Measurements from ENCODE around the gene CRYL1. TPM values are rescaled to one million over a fixed set of nuclear protein-coding genes. Genes with fewer than 3 reads are reported as not detected.
A peak's percentile ranks its signal among the peaks of the same experiment; 100 is the strongest.

CRYL1 gene
- 10 to 100 TPM; 14.9 to 16.5 TPM for total RNA-seq

DNA sequence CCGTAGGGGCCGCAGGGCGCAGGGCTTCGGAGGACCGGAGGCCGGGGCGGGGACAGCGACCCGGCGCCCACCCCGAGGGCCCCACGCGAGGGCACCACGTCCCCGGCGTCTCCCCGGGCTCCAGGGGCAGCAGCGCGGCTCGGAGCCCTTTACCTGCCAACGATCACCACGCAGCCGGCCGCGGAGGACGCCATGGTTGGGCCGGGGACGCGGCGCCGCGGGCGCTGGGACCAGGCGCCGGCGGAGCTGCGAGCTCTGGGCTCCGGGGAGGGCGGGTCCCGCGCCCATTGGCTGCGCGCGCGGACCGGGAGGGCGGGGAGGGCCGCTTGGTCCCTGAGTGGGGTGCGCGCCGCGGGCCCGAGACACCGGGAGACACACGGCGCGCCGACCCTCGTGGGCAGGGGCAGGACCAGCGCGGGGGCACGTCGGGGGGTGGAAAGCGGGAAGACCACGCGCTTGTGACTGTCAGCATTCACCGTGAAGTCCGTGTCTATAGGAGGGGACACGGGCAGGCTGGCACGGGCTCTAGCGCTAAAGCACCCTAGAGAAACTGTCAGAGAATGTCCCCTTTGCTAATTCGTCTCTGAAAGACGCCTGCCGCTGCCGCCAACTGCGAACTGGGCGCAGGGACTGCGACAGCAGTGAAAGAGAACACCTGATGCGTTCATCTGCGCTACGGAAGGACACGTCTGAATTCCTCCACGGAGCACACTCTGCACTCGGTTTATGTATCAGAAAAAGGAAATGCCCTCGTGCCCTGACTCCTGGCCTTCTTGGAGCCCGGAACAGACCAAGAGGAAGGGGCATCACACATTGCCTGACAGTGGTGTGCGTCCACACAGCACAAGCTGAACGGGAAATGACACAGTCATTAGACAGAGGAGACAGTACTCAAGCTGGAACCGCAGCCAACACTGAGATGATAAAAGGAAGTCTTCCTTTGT, at the start of gene CRYL1:
CRYL1 (minus strand) TSS at position 257 of the 944 bp plus-strand sequence; CDS start at position 194, 63 bp downstream.
- DNase-seq (peak; percentile 83), ATAC-seq (ENCODE audit: low read depth) (peak; percentile 90)
- peak within 1 kb of the TSS; percentile 86 for H3K27ac Mint-ChIP-seq
- peaks cover 2% of the 10 kb centered on the region for H3K27me3 Mint-ChIP-seq
- POLR2A ChIA-PET: interaction anchor here (1.3 to 1.5 kb wide), 2 partner anchors 40 to 50 kb away, joined by 3 to 4 read pairs; no protein-coding TSS in a partner anchor
- H3K4me3 Mint-ChIP-seq: peak within 1 kb of the TSS; percentile 87
- H3K9me3 Mint-ChIP-seq: peaks cover 4% of the 10 kb centered on the region
- H3K4me1 Mint-ChIP-seq: peaks cover 16% of the 10 kb centered on the region
- H3K36me3 Mint-ChIP-seq: peaks cover 2% of the 10 kb centered on the region

GRCh38 chr13:20573636-20574035, 48.0 kb upstream of the CRYL1 start:
- DNase-seq: no peak
- Mint-ChIP-seq H3K4me3 (no peak overlapping the region), H3K27ac (no peak overlapping the region), H3K36me3 (peaks cover 23% of the 10 kb centered on the region), H3K9me3 (peaks cover 5% of the 10 kb centered on the region), H3K27me3 (no peaks in the 10 kb centered on the region), H3K4me1 (peaks cover 2% of the 10 kb centered on the region)
- POLR2A ChIA-PET: no interaction called here
- ATAC-seq (ENCODE audit: low read depth): no peak

DNA sequence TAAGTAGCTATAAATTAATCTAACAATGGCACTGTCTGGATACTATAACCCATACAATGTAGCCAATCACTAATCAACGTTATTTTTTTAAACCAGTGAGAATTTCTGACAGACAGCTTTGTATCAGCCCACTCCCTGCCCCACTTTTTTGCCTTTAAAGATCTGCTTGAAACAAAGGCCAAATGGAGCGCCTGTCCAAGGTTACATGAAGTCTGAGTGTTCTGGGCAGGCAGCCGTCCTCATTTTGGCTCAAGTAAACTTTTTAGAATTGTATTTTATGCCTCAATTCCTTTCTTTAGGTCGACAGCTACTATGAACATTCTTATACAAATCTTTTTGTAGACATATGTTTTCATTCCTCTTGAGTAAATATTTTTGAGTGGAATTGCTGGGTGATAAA, 47.5 kb upstream of the CRYL1 start:
- POLR2A ChIA-PET: interaction anchor here (0.6 kb wide), 1 partner anchor 138 kb away, joined by 4 read pairs; no protein-coding TSS in a partner anchor
- H3K27me3 Mint-ChIP-seq: no peaks in the 10 kb centered on the region

GRCh38 chr13:20571676-20572075, 46.0 kb upstream of the CRYL1 start:
- Mint-ChIP-seq H3K9me3 (peaks cover 3% of the 10 kb centered on the region), H3K36me3 (peaks cover 13% of the 10 kb centered on the region), H3K27me3 (no peaks in the 10 kb centered on the region), H3K4me3 (no peak overlapping the region), H3K4me1 (peaks cover 11% of the 10 kb centered on the region), H3K27ac (no peak overlapping the region)
- DNase-seq: no peak
- POLR2A ChIA-PET: no interaction called here
- ATAC-seq (ENCODE audit: low read depth): no peak

More for the DNA sequence above, 47.5 kb upstream of the CRYL1 start:
- no peak for DNase-seq
- no peak for ATAC-seq (ENCODE audit: low read depth)
- Mint-ChIP-seq H3K36me3 (peaks cover 21% of the 10 kb centered on the region), H3K27ac (no peak overlapping the region), H3K4me1 (peaks cover 4% of the 10 kb centered on the region), H3K4me3 (no peak overlapping the region), H3K9me3 (peaks cover 5% of the 10 kb centered on the region)

- POLR2A ChIA-PET: no interaction called here
- no peak for DNase-seq
- Mint-ChIP-seq H3K9me3 (peaks cover 3% of the 10 kb centered on the region), H3K4me1 (peaks cover 15% of the 10 kb centered on the region), H3K4me3 (no peak overlapping the region), H3K27ac (no peak overlapping the region), H3K27me3 (no peaks in the 10 kb centered on the region), H3K36me3 (peaks cover 7% of the 10 kb centered on the region)
- no peak for ATAC-seq (ENCODE audit: low read depth)
Measured at GRCh38 chr13:20570517-20570916, 44.9 kb upstream of the CRYL1 start.

DNA sequence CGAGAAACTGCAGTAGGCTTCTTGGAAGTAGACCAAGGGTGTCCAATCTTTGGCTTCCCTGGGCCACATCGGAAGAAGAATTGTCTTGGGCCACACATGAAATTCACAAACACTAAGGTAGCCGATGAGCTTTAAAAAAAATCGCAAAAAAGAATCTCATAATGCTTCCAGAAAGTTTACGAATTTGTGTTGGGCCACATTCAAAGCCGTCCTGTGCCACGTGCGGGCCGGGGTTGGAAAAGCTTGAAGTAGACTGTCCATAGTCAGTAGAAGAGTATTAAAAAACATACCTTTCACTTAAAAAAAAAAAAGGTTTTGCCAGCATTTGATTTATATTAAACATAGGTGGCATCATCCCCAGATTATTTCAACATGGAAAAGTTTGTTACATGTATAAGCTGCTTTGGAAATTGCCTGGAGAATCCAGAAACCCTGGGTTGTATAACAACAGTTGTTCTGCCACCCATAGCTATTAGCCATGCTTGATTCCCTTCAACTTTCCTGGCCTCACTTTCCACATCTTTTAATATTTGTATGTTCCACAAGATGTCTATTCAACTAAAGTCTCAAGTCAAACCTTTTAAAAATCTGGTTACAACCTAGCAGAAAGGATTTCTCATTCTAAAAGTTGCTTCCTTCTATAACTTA, 42.3 kb upstream of the CRYL1 start:
- H3K4me3 Mint-ChIP-seq: peak overlapping the region; percentile 93
- peaks cover 10% of the 10 kb centered on the region for H3K36me3 Mint-ChIP-seq
- no peak for ATAC-seq (ENCODE audit: low read depth)
- H3K27ac Mint-ChIP-seq: peak overlapping the region; percentile 90
- POLR2A ChIA-PET: interaction anchor here (0.6 to 0.8 kb wide), 5 partner anchors 43 to 650 kb away, joined by 3 to 5 read pairs (median 3); no protein-coding TSS in a partner anchor
- DNase-seq: no peak
- peaks cover 6% of the 10 kb centered on the region for H3K9me3 Mint-ChIP-seq
- H3K4me1 Mint-ChIP-seq: peaks cover 15% of the 10 kb centered on the region
- H3K27me3 Mint-ChIP-seq: peaks cover 2% of the 10 kb centered on the region

- H3K9me3 Mint-ChIP-seq: peaks cover 6% of the 10 kb centered on the region
- H3K27me3 Mint-ChIP-seq: peaks cover 2% of the 10 kb centered on the region
- POLR2A ChIA-PET: interaction anchor here (0.7 to 0.8 kb wide), 4 partner anchors 42 to 651 kb away, joined by 3 to 5 read pairs (median 3); no protein-coding TSS in a partner anchor
- H3K4me1 Mint-ChIP-seq: peaks cover 15% of the 10 kb centered on the region
- DNase-seq (peak; percentile 92), ATAC-seq (ENCODE audit: low read depth) (peak; percentile 88)
- peak within 1 kb of the TSS; percentile 93 for H3K4me3 Mint-ChIP-seq
- H3K36me3 Mint-ChIP-seq: peaks cover 9% of the 10 kb centered on the region
- peak within 1 kb of the TSS; percentile 90 for H3K27ac Mint-ChIP-seq
Measured at GRCh38 chr13:20566898-20567874, 41.5 kb upstream of the CRYL1 start, which contains the start of gene IFT88. TSS of gene IFT88 (plus strand) at chr13:20567157. CDS start at chr13:20574386, 7,229 bp downstream.

- Mint-ChIP-seq H3K4me3 (peak overlapping the region; percentile 93), H3K36me3 (peaks cover 9% of the 10 kb centered on the region), H3K27ac (peak overlapping the region; percentile 90), H3K9me3 (peaks cover 6% of the 10 kb centered on the region), H3K4me1 (peaks cover 14% of the 10 kb centered on the region), H3K27me3 (peaks cover 2% of the 10 kb centered on the region)
- POLR2A ChIA-PET: interaction anchor here (1.1 kb wide), 1 partner anchor 41 kb away, joined by 3 read pairs; the partner anchor contains the start of gene CRYL1
- DNase-seq: no peak
- ATAC-seq (ENCODE audit: low read depth): peak; percentile 68
Measured at GRCh38 chr13:20566468-20566897, 40.8 kb upstream of the CRYL1 start.

DNA sequence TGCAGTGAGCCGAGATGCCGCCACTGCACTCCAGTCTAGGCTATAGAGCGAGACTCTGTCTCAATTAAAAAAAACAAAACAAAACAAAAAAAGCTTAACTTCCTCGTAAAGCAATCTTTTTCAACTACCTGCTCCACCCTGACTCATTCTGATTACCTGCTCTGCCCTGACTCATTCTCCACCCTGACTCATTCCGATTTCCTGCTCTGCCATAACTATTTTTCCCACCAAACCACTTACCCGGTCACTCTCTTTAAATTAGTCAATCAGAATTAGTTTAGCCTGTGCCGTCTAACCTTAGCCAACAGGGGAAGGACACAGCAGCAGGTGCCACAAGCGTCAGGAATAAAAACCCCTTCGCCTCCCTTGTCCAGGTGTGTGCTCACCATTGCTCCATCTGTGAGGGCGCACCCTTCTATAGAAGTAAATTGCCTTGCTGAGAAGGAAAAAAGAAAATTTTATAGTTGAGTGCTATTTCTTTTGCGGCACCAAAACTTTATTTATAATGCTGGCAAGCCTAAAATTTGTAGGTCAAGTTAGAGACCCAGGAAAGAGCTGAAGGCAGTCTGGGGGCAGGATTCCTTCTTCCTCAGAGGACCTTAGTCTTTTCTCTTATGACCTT, 39.6 kb upstream of the CRYL1 start:
- Mint-ChIP-seq H3K9me3 (peaks cover 6% of the 10 kb centered on the region), H3K4me1 (peaks cover 13% of the 10 kb centered on the region), H3K27ac (no peak overlapping the region), H3K4me3 (peak overlapping the region; percentile 93), H3K36me3 (peaks cover 8% of the 10 kb centered on the region), H3K27me3 (peaks cover 2% of the 10 kb centered on the region)
- POLR2A ChIA-PET: interaction anchor here (1.1 kb wide), 1 partner anchor 39 kb away, joined by 3 read pairs; the partner anchor contains the start of gene CRYL1
- ATAC-seq (ENCODE audit: low read depth): no peak
- DNase-seq: no peak

GRCh38 chr13:20561741-20562140, 36.1 kb upstream of the CRYL1 start:
- H3K27me3 Mint-ChIP-seq: peaks cover 2% of the 10 kb centered on the region
- peaks cover 4% of the 10 kb centered on the region for H3K4me1 Mint-ChIP-seq
- ATAC-seq (ENCODE audit: low read depth): no peak
- peaks cover 8% of the 10 kb centered on the region for H3K36me3 Mint-ChIP-seq
- no peak overlapping the region for H3K27ac Mint-ChIP-seq
- POLR2A ChIA-PET: no interaction called here
- H3K9me3 Mint-ChIP-seq: peaks cover 6% of the 10 kb centered on the region
- DNase-seq: no peak
- H3K4me3 Mint-ChIP-seq: no peak overlapping the region

DNA sequence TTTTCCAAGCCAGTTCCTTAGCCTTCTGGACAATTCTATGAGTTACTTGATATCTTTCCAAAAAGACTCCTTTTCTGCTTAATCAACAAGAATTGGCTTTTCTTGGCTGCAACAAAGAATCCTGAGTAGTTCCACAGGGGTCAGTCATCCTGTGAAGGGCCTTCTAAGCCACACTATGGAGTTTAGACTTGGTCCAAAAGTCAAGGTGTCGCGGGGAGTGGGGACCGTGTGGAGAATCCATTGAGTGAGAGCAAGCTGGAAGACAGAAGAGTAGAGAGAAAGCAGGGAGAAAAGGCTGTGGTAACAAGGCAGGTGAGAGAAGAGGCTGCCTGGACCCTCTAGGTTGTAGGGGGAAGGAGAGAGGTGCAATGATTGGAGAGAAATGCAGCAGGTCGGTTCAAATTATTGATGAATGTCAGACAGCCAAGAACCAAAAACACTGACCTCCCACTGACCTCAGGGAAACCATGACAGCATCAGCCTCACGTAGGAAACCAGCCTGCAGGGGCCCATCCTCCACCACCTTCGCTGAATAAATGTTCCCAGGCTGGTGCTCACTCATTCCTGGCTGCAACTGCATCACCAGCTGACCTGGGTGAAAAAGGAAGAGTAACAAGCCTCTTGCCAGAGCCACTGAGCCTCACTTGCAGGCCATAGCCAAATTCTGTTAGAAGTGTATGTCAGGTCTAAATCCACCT, 34.2 kb upstream of the CRYL1 start:
- peaks cover 4% of the 10 kb centered on the region for H3K36me3 Mint-ChIP-seq
- H3K9me3 Mint-ChIP-seq: peaks cover 3% of the 10 kb centered on the region
- DNase-seq (no peak), ATAC-seq (ENCODE audit: low read depth) (no peak)
- no peak overlapping the region for H3K4me3 Mint-ChIP-seq
- H3K27ac Mint-ChIP-seq: no peak overlapping the region
- POLR2A ChIA-PET: no interaction called here
- H3K27me3 Mint-ChIP-seq: peaks cover 2% of the 10 kb centered on the region
- no peaks in the 10 kb centered on the region for H3K4me1 Mint-ChIP-seq
